GDM1 (cell line): ENCODE data around the gene HES7.

Experiments
- DNase-seq: peaks from one replicate; lab custom pipeline; 2025; lab: John Stamatoyannopoulos, UW

HES7 gene

GRCh38 chr17:8073627-8074484, 50.0 kb downstream of the HES7 start:
- DNase-seq = peak; percentile 25

GRCh38 chr17:8072729-8073461, 51.0 kb downstream of the HES7 start:
- DNase-seq = no peak

GRCh38 chr17:8072341-8072728, 51.6 kb downstream of the HES7 start:
- no peak for DNase-seq

DNA sequence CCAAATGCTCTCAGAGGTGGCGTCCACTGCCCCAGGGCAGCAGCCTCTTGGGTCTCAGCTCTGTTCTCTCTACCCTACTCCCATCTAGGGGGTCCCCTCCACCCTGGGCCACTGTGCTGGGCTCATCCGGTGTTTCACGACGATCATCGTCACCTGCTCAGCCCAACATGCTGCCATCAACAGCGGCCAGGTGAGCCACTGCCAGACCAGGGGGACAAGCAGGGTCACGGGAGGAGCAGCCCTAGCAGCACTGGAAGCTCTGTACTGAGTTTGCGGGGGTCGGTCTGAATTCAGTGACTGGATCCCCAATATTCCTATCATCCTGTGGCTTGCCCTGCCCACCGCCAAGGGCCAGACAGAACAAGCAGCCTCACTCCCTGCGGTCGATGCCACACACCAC, 52.4 kb downstream of the HES7 start:
- DNase-seq = no peak
